Gastroesophageal sphincter (tissue), 4 donors: ENCODE results near the gene PDZD11. TPM values are rescaled to one million over a fixed set of nuclear protein-coding genes. Genes with fewer than 3 reads are reported as not detected.

ENCODE experiments used
- ATAC-seq: fragments of 150-250 bp; one replicate; pipeline ENCODE4 v1.9.1; 2016; ENCODE audit warnings: mild to moderate bottlenecking, moderate library complexity
- H3K27ac ChIP-seq, 4 donors: fragments of 200-600 bp; sonication (generic) in 3 of 4; 1 replicate in 3 of 4; 2 replicates in 1 of 4; pipeline ENCODE4 v1.5.1; 2016 to 2019
- H3K27me3 ChIP-seq: fragments of 200-600 bp; sonication (generic); one replicate; pipeline ENCODE4 v1.5.1; 2019
- H3K36me3 ChIP-seq, 2 donors: fragments of 200-600 bp; sonication (generic); one replicate each; pipeline ENCODE4 v1.5.1; 2019; ENCODE audit warnings: control low read depth in 1 of 2
- H3K4me1 ChIP-seq, 3 donors: fragments of 200-600 bp; sonication (generic); 1 replicate in 2 of 3; 2 replicates in 1 of 3; pipeline ENCODE4 v1.5.1; 2016 to 2019; ENCODE audit warnings: control low read depth in 2 of 3
- H3K4me3 ChIP-seq, 2 donors: fragments of 200-600 bp; sonication (generic); one replicate each; pipeline ENCODE4 v1.5.1; 2019; ENCODE audit warnings: mild to moderate bottlenecking in 1 of 2, moderate library complexity in 1 of 2
- H3K9me3 ChIP-seq, 3 donors: fragments of 200-600 bp; sonication (generic); one replicate each; pipeline ENCODE4 v1.5.1; 2017 to 2019; ENCODE audit warnings: control low read depth in 2 of 3
- EP300 ChIP-seq: sonication (generic); formaldehyde crosslinking; IDR thresholded peaks from one replicate; pipeline ENCODE4 v1.6.1; 2017; ENCODE audit warnings: antibody characterized with exemption, mild to moderate bottlenecking
- POLR2A ChIP-seq, 2 donors: fragments of 450-650 bp; IDR thresholded peaks; one replicate each; pipeline ENCODE4 v1.6.1; 2017; ENCODE audit warnings: antibody characterized with exemption in 2 of 2, mild to moderate bottlenecking in 2 of 2, moderate library complexity in 1 of 2
- POLR2AphosphoS5 ChIP-seq: sonication (generic); formaldehyde crosslinking; IDR thresholded peaks from one replicate; pipeline ENCODE4 v1.6.1; 2017; ENCODE audit warnings: antibody characterized with exemption
- WGBS, 2 donors: methylation state at CpG; one replicate each; pipeline ENCODE4 v1.1.5; 2018; ENCODE audit warnings: low coverage in 1 of 2; 5-methylcytosine and 5-hydroxymethylcytosine counted together
- total RNA-seq, 4 donors: library from RNA; depleted of rRNA; stranded (reverse); fragments of >200 nt; gene quantifications; one replicate each; pipeline ENCODE4 v1.1.0, GENCODE V29; 2016
- TF ChIP-seq, protein P1 (sequence below), 4 experiments: fragments of 200-600 bp in 2 of 4; fragments of 450-650 bp in 2 of 4; sonication (generic) in 1 of 4; IDR thresholded peaks; one replicate each; pipeline ENCODE4 v1.5.1; 2017 to 2019; ENCODE audit warnings: antibody characterized with exemption in 4 of 4, mild to moderate bottlenecking in 2 of 4, moderate library complexity in 2 of 4

PDZD11 gene
- total RNA-seq, 4 donors from 2014 or later, result 27.7 to 33.5 (median 32.3) TPM

DNA sequence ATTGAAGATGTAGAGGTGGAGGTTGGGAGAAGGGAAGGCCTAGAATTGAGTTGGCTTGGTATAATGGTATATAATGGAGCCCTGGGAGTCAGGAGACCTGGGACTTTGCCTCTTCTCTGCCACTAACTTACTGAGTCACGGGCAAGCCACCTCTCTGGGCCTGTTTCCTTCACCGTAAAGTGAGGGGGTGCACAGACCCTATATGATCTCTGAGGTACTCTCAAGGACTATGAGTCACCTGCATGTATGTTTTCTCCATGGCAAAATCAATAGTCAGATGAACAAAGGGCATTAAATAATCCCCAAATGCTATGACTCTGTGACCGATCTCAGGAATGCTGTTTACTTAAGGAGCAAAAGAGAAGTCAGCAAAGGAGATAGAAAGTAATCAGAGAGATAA lies 34.8 kb downstream of the PDZD11 start:
- H3K27me3 ChIP-seq, result no peaks in the 10 kb centered on the region
- ATAC-seq, result no peak
- no peaks in the 10 kb centered on the region for H3K9me3 ChIP-seq
- H3K4me1 ChIP-seq, result no peaks in the 10 kb centered on the region
- WGBS, 2 donors, result 40 to 100% methylated on average over 1 of the region's 3 CpGs
- H3K36me3 ChIP-seq, result no peaks in the 10 kb centered on the region
- H3K27ac ChIP-seq, result no peak overlapping the region
- no peak overlapping the region for H3K4me3 ChIP-seq
- TF ChIP-seq, protein P1, sequence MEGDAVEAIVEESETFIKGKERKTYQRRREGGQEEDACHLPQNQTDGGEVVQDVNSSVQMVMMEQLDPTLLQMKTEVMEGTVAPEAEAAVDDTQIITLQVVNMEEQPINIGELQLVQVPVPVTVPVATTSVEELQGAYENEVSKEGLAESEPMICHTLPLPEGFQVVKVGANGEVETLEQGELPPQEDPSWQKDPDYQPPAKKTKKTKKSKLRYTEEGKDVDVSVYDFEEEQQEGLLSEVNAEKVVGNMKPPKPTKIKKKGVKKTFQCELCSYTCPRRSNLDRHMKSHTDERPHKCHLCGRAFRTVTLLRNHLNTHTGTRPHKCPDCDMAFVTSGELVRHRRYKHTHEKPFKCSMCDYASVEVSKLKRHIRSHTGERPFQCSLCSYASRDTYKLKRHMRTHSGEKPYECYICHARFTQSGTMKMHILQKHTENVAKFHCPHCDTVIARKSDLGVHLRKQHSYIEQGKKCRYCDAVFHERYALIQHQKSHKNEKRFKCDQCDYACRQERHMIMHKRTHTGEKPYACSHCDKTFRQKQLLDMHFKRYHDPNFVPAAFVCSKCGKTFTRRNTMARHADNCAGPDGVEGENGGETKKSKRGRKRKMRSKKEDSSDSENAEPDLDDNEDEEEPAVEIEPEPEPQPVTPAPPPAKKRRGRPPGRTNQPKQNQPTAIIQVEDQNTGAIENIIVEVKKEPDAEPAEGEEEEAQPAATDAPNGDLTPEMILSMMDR (IDR thresholded peaks at IDR 0.05), result no peak
- no peak for TF ChIP-seq POLR2AphosphoS5
- TF ChIP-seq EP300, result no peak

DNA sequence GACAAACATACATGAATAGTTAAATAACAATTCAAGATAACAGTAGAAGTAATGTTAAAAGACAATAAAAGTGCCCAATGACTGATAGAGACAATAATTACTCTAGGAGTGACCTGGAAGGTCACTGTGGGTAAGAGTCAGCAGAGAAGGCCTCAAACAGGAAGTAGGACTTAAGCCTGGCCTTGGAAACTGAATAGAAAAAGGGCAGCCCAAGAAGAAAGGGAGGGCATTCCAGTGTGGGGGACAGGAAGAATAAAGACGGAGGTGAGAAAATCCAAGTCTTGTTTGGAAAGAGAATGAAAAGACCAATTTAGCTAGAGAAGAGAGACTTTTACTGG lies 35.7 kb downstream of the PDZD11 start:
- TF ChIP-seq, protein P1 (IDR thresholded peaks at IDR 0.05), result no peak
- no peak for TF ChIP-seq EP300
- no peak for TF ChIP-seq POLR2AphosphoS5
- TF ChIP-seq POLR2A (IDR thresholded peaks at IDR 0.05), result no peak
- Histone ChIP-seq H3K27ac (no peak overlapping the region), H3K36me3 (no peaks in the 10 kb centered on the region), H3K9me3 (no peaks in the 10 kb centered on the region), H3K4me1 (no peaks in the 10 kb centered on the region), H3K4me3 (no peak overlapping the region), H3K27me3 (no peaks in the 10 kb centered on the region)
- ATAC-seq, result no peak
- WGBS, 2 donors, result 86 to 100% methylated on average over 1 of the region's 1 CpG

DNA sequence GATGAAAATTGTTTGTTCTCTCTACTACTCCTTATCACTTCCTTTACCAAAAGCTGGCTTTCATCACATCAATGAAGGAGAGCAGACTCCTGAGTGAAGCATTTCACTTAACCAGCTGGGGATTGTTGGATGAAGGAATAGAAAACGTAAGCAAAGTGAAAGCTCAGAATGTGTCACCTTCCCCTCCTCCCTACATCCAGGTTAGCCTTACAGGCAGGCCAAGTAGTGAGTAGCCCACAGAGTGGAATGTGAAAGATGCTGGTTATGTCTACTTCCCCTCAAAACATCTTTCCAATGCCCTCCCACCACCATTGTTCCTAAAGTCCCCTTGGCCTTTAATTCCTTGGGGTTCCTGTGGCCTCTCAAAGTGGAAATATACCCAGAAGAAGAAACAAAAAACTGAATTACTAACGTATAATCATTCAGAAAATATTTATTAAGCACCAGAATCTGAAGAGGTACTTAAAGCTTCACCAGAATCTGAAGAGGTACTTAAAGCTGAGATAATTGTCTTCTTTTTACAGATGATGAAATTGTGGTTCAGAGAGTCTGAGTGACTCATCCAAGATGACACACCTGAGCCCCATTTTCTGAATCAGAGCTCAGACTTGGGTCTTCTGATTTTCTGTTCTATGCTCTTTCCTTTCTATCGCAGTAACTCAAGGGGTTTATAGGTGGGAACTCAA lies 36.2 kb downstream of the PDZD11 start:
- no peaks in the 10 kb centered on the region for H3K36me3 ChIP-seq
- H3K9me3 ChIP-seq, result no peaks in the 10 kb centered on the region
- H3K27ac ChIP-seq, result no peak overlapping the region
- TF ChIP-seq EP300, result no peak
- TF ChIP-seq POLR2A (IDR thresholded peaks at IDR 0.05), result no peak
- TF ChIP-seq POLR2AphosphoS5, result no peak
- TF ChIP-seq, protein P1 (IDR thresholded peaks at IDR 0.05), result no peak
- no peak overlapping the region for H3K4me3 ChIP-seq
- no peaks in the 10 kb centered on the region for H3K27me3 ChIP-seq
- no peaks in the 10 kb centered on the region for H3K4me1 ChIP-seq
- ATAC-seq, result no peak
- WGBS, 2 donors, result 73 to 83% methylated on average over 1 to 3 of the region's 3 CpGs

DNA sequence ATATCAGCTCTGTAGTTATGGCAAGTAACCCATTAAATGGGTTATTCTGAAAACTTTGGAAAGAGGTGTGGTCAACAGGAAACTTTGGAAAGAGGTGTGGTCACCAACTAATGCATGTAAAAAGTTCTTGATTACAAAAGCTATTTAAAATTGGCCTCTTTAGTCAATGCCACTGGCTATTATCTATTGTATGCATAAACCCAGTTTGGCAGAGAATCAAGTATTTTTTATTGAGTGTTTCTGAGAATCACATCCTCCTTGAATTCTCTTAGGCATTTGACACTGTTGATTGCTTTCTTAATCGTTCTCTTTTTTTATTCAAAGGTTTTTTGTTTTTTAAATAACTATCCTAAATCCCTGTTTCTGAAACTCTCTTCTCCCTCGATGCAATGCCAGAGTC lies 37.2 kb downstream of the PDZD11 start:
- TF ChIP-seq POLR2AphosphoS5, result no peak
- no peak for TF ChIP-seq POLR2A (IDR thresholded peaks at IDR 0.05)
- TF ChIP-seq, protein P1 (IDR thresholded peaks at IDR 0.05), result no peak
- TF ChIP-seq EP300, result no peak
- Histone ChIP-seq H3K36me3 (no peaks in the 10 kb centered on the region), H3K27me3 (no peaks in the 10 kb centered on the region), H3K4me1 (no peaks in the 10 kb centered on the region), H3K4me3 (no peak overlapping the region), H3K9me3 (no peaks in the 10 kb centered on the region), H3K27ac (no peak overlapping the region)
- 49 to 50% methylated on average over 2 of the region's 2 CpGs for WGBS, 2 donors
- ATAC-seq, result no peak

DNA sequence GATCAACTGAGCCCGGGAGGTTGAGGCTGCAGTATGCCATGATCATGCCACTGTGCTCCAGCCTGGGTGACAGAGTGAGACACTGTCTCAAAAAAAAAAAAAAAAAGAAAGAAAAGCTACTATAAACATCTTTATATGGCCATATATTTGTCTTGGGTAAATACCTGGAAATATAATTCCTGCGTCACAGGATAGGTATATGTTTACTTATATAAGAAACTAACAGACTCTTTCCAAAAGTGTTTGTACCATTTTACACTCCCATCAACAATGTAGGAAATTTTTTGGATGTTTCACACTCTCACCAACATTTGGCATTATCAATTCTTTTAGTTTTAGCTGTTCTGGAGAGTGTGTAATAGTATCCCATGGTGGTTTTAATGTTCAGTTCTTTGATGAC lies 42.5 kb downstream of the PDZD11 start:
- no peak overlapping the region for H3K27ac ChIP-seq
- WGBS, 2 donors, result 85 to 100% methylated on average over 1 to 2 of the region's 2 CpGs
- no peaks in the 10 kb centered on the region for H3K27me3 ChIP-seq
- H3K4me3 ChIP-seq, result no peak overlapping the region
- no peaks in the 10 kb centered on the region for H3K4me1 ChIP-seq
- no peaks in the 10 kb centered on the region for H3K36me3 ChIP-seq
- TF ChIP-seq, protein P1 (IDR thresholded peaks at IDR 0.05), result no peak
- TF ChIP-seq EP300, result no peak
- TF ChIP-seq POLR2AphosphoS5, result no peak
- no peak for TF ChIP-seq POLR2A (IDR thresholded peaks at IDR 0.05)
- no peak for ATAC-seq
- no peaks in the 10 kb centered on the region for H3K9me3 ChIP-seq
